Activated CD4-positive, CD25-positive, alpha-beta regulatory T cell (primary cell): ENCODE measurements around the gene PKHD1.

ENCODE experiments used
- DNase-seq, 4 experiments: peaks; one replicate each; lab custom pipeline; 2025; lab: John Stamatoyannopoulos, UW

PKHD1 gene

GRCh38 chr6:51793393-51793792 is 294.0 kb downstream of the PKHD1 start:
- DNase-seq, result no peak

GRCh38 chr6:51792273-51793030 is 295.0 kb downstream of the PKHD1 start:
- no peak for DNase-seq

GRCh38 chr6:51790946-51791345 is 296.5 kb downstream of the PKHD1 start:
- DNase-seq, result no peak

GRCh38 chr6:51788121-51788520 is 299.3 kb downstream of the PKHD1 start:
- no peak for DNase-seq

GRCh38 chr6:51778666-51779065 is 308.7 kb downstream of the PKHD1 start:
- DNase-seq, result no peak

- no peak for DNase-seq
Measured at GRCh38 chr6:51777618-51778017, 309.8 kb downstream of the PKHD1 start.

- no peak for DNase-seq
Measured at GRCh38 chr6:51775942-51776860, 311.2 kb downstream of the PKHD1 start.

GRCh38 chr6:51768087-51768486 is 319.3 kb downstream of the PKHD1 start:
- DNase-seq, result no peak

GRCh38 chr6:51765230-51765629 is 322.2 kb downstream of the PKHD1 start:
- DNase-seq, result no peak

- DNase-seq, result no peak
Measured at GRCh38 chr6:51753635-51754034, 333.8 kb downstream of the PKHD1 start.

- DNase-seq, result no peak
Measured at GRCh38 chr6:51743999-51744398, 343.4 kb downstream of the PKHD1 start.

GRCh38 chr6:51740658-51741057 is 346.8 kb downstream of the PKHD1 start:
- DNase-seq, result no peak

GRCh38 chr6:51738614-51739013 is 348.8 kb downstream of the PKHD1 start:
- DNase-seq, result no peak

- no peak for DNase-seq
Measured at GRCh38 chr6:51737580-51738360, 349.6 kb downstream of the PKHD1 start.

- DNase-seq, result no peak
Measured at GRCh38 chr6:51725155-51725554, 362.3 kb downstream of the PKHD1 start.

GRCh38 chr6:51720327-51720726 is 367.1 kb downstream of the PKHD1 start:
- no peak for DNase-seq

GRCh38 chr6:51719297-51719696 is 368.1 kb downstream of the PKHD1 start:
- DNase-seq, result no peak

GRCh38 chr6:51718533-51718932 is 368.9 kb downstream of the PKHD1 start:
- DNase-seq, result no peak

- DNase-seq, result no peak
Measured at GRCh38 chr6:51717477-51717876, 369.9 kb downstream of the PKHD1 start.

GRCh38 chr6:51711876-51712275 is 375.5 kb downstream of the PKHD1 start:
- DNase-seq, result no peak

- DNase-seq, result no peak
Measured at GRCh38 chr6:51706086-51706485, 381.3 kb downstream of the PKHD1 start.

- DNase-seq, result no peak
Measured at GRCh38 chr6:51704932-51705540, 382.4 kb downstream of the PKHD1 start.
